Activated CD4-positive, alpha-beta T cell treated with anti-CD3 and anti-CD28 coated beads, Interleukin-2, Interleukin-4, amounts not matched to agents 100 ng/mL and 50 ng/mL, durations not matched to agents 16 hours and 8 hours (primary cell): ENCODE data around the gene TOMM6.

Experiments used
- DNase-seq: peaks from one replicate; pipeline ENCODE4 v3.0.0-alpha.2; 2020; ENCODE audit warnings: low spot score

TOMM6 gene

DNA sequence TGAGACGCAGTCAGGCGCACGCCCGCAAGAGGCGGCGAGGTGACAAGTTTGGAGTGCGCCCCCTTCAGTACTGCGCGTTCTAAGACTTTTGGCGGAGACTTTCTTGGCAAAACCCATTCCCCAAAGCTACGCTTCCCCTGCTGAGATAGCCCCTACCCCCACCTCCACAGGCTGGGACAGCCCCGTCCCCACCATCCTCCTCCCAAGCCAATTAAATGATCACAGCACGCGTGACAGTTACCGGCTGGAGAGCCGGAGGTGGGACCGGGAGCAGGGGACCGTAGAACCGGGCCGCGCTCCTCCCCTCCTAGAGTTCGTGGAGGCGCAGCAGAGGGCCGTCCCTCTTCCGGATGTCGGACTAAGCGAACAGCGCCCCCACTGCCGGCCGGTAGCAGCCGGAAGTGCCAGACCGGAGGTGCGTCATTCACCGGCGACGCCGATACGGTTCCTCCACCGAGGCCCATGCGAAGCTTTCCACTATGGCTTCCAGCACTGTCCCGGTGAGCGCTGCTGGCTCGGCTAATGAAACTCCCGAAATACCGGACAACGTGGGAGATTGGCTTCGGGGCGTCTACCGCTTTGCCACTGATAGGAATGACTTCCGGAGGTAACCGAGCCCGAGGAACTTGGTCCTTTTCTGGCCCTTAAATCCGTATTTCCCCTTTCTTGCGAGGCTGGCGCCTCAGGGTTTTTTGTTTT lies at the start of gene TOMM6:
Gene TOMM6, plus strand, starts transcription at position 476 of the 699 bp plus-strand sequence. Its CDS starts 4 bp downstream, at position 480.
- peak; percentile 97 for DNase-seq

DNA sequence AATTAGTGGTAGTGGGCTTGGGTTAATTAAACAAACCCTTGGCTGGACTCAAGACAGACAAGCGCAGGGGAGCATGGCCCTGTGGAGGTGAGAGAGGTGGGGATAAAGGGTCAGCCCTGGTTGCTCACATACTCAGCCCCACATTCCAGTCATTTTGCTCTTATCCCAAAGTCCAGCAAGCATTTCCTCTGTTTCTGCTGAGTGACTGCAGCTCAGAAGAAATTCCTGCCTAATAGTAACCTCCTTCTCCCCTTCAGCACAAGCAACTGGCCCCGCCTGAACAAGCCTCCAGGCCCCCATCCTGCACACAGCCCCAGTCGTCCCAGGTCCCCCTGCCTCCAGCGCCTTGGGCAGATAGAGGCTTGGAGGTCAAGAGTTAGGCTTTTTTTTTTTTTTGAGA lies 48.5 kb upstream of the TOMM6 start:
- DNase-seq, result no peak

- DNase-seq, result no peak
Observed at GRCh38 chr6:41740366-41741162, 46.9 kb upstream of the TOMM6 start.

- DNase-seq, result no peak
Observed at GRCh38 chr6:41741625-41742490, 45.6 kb upstream of the TOMM6 start.

DNA sequence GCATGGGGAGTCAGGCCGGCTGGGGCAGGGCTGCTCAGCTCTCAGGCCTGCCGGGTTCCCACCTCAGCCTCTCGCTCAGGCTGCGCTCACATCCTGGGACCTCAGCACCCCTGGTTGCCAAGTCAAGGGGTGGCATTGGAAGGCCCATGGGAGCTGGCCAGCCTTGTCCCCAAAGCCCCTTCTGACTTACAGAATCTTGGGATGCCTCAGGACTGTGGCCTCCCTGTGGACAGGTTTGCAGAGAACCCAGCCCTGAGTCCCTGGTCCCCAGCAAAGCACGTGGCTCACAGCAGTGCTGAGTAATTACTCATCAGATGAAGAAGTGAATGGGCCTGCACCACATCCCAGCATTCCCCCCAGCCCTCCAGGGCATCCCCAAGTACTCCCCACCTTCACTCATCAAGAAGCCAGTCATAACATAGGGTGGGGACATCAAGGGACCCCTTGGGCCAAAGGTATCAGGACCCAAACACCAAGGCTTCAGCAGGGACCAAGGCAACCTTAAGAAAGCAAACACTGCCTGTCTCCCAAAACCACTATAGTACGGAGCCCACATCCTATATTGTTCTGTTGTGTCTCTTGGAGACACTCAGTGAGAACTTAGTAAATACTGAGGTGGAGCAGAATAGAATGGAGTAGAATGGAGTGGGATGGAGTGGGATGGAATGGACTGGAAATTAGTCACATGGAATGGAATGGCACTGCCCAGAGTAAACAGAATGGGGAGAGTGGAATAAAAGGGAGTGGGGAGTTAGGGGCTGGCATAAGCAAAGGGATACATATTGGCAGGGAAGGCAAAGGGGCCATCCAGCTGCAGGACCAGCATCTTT lies 43.9 kb upstream of the TOMM6 start:
- no peak for DNase-seq

GRCh38 chr6:41744236-41744787 lies 43.2 kb upstream of the TOMM6 start:
- no peak for DNase-seq

DNA sequence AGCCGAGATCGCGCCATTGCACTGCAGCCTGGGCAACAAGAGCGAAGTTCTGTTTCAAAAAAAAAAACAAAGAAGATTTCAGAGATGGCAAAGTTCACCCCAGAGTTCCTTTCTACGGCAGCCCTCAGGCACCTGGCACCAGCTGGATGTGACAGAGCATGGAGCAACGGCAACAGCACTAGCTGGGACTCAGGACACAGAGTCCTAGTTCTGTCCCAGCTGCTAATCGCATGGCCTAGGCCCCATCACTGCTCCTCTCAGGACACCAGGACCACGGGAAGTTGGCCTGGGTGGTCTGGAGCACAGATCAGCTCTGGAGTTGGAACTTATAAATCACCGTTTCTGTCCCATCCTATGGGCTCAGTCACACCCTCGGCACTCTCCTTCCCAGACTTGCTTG lies 41.4 kb upstream of the TOMM6 start:
- DNase-seq, result no peak

DNA sequence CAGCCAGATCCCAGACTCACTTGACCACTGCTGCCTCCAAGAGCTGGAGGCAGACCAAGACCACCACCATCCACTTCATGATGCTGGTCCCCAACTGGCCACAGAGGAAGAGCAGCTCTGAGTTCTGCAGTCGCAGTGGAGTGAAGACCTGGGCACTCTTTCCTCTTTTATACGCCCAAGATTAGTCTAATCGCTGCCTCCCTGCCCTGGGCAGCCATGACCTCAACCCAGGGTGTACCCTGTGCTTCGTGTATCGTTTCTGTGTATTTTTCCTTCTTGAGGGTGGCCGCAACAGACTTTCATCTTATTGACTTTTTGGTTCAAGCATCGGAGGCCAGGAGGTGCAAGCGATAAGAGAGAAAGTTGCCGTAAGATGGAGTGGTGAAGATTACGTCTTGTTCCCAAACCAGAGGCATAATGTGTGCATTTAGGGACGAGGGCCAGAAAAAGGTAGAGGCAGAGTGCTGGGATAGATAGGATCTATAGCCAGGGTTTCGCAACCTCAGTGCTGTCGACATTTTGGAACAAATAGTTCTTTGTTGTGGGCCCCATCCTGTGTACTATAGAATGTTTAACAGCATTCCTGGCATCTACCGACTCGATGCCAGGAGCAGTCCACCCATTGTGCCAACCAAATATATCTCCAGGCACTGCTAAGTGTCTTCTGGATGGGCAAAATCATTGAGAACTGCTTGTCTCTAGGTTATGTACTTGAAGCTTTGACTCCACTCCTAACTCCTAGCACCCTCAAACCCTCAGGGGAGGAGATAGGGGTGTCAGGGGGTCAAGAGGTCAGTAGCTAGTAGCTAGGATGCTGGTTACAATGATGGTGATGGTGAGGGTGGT lies 40.0 kb upstream of the TOMM6 start, which contains the start of gene PGC:
Gene PGC, minus strand, starts transcription at position 142 of the 846 bp plus-strand sequence. Its CDS starts 63 bp downstream, at position 79.
- DNase-seq, result no peak

DNA sequence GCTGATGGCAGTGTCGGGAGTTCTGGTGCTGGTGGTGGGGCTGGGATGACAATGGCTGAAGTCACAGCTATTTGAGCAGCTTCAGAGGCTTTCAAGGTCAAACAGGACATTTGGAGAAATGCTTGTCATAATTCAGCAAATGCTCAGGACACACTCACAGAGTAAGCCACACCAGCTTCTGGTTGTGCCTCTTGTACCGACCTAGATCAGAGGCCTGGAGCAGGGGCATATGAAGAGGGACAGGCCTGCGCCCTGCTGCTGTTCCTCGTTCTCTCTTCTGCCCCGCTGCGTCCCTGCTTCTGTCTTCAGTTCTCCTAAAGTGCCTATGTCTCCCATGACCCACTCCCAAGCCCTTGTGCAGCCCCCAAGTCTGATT lies 39.4 kb upstream of the TOMM6 start:
- DNase-seq, result no peak

DNA sequence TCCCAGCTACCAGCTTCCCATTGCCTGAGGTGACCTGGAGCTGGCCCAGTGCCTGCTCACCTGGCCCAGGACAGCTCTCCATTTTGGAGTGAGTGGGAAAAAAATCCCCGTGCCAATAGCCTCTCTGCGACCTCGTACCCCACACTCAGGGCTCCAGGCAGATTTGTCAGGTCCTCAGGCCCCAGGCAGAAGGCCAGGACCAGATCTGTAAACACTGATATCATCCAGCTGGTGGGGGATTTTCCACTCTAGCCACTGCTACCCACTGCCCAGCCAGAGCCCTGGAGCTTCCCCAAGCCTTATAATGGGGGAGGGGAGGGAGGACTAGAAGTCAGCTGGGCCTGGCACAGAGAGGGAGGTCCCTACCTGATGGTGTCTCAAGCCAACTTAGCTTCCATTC lies 39.0 kb upstream of the TOMM6 start:
- no peak for DNase-seq

- no peak for DNase-seq
Observed at GRCh38 chr6:41750374-41750773, 37.1 kb upstream of the TOMM6 start.

DNA sequence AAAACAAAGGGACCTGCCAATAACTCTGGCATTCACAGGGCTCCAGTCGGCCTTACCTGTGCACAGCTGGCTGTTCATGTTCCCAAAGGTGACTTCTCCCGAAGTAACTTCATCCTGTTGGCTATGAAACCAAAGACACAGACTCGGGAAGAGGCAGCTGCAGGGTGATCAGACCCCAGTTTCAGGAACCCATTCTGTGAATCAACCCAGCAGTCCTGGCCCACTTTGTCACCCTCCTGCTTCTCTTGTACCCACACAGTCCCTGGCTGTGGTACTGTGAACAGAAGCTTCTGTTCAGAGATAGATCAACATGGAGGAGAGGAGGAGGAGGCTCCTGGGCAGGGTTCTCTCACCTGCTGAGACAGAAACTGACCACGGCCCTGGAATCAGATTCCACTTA lies 31.6 kb upstream of the TOMM6 start:
- no peak for DNase-seq

DNA sequence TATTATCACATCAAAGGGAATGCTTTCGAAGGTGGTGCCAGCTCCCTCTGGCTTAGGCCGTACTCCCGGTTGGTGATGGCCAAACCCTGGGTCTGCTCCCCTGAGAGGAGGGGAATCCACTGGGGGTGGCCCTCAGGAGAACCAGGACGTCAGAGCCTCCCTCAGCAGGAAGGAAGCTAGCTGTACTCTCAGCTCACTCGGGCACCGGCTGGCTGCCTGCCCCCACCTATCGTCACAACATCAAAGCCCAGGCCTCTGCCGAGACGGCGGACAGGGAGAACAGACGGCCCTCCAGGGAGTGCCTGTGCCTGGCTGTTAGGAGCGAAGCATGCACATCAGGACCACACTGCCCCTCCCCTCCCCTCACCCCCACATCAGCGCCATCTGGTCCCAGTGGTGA lies 31.1 kb upstream of the TOMM6 start:
- DNase-seq, result no peak

GRCh38 chr6:41757271-41757670 lies 30.2 kb upstream of the TOMM6 start:
- no peak for DNase-seq

GRCh38 chr6:41757931-41758640 lies 29.4 kb upstream of the TOMM6 start:
- DNase-seq, result no peak

DNA sequence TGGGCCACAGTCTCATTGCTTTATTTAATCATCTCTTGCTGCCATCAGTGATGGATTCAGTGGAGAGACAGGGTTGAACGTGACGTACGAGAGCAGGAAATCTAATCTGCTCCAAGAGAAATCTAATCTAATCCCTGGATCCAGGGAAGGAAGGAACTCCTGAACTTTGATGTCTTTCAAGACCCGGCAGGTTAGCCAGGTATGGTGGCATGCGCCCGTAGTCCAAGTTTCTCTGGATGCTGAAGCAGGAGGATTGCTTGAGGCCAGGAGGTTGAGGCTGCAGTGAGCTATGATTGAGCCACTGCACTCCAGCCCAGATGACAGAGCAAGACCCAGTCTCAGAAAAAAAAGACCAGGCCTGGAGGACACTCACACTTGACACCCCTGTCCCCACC lies 28.9 kb upstream of the TOMM6 start:
- no peak for DNase-seq

GRCh38 chr6:41759106-41759904 lies 28.2 kb upstream of the TOMM6 start:
- DNase-seq, result no peak

DNA sequence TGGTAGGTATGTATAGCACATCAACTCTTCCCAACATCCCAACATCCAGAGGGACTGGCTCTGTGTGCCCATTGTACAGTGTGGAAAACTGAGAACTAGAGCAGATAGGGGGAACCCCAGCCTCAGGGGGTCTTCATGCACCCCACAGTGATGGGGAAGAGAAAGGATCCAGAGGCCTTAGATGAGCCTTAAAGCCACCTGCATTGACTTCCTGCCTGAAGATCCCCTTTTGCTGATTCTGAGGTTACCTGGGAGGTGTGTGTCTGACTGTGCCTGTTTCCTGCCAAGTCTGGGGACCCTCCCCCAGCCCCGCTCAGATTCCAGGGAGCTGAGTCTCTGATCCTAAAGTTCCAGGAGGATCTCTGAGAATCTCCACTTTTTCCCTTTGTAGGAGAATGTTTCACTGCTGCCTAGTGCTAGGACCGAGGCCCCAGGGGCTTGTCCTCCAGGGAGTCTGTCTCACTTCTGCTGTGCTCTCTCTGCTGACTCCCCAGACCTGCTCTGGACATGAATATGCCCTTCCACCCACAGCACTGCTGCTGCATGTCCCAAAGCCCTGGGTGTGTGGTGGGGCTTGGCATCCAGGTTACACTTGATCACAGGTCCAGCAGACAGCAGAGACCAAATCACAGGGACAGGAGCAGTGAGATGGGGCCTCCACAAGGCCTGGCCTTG lies 27.5 kb upstream of the TOMM6 start:
- no peak for DNase-seq
